GM19099 (cell line): ENCODE data around the gene LITAF.

ENCODE experiments used
- POLR2A ChIP-seq: IDR thresholded peaks from 3 replicates; pipeline ENCODE4 v1.6.1; 2011; ENCODE audit warnings: low read depth; ENCODE audit not compliant: insufficient read length; ENCODE audit errors: extremely low read depth

Gene LITAF

GRCh38 chr16:11610580-11610979 is 23.9 kb upstream of the LITAF start:
- TF ChIP-seq POLR2A: no peak

GRCh38 chr16:11610121-11610505 is 23.4 kb upstream of the LITAF start:
- no peak for TF ChIP-seq POLR2A

GRCh38 chr16:11609474-11610120 is 22.9 kb upstream of the LITAF start:
- TF ChIP-seq POLR2A: no peak

GRCh38 chr16:11605891-11606290 is 19.2 kb upstream of the LITAF start:
- no peak for TF ChIP-seq POLR2A

GRCh38 chr16:11605564-11605886 is 18.8 kb upstream of the LITAF start:
- no peak for TF ChIP-seq POLR2A

GRCh38 chr16:11604783-11605563 is 18.3 kb upstream of the LITAF start:
- TF ChIP-seq POLR2A: no peak

GRCh38 chr16:11603331-11603750 is 16.6 kb upstream of the LITAF start:
- TF ChIP-seq POLR2A: no peak

GRCh38 chr16:11602321-11602720 is 15.6 kb upstream of the LITAF start:
- no peak for TF ChIP-seq POLR2A

GRCh38 chr16:11601911-11602310 is 15.2 kb upstream of the LITAF start:
- TF ChIP-seq POLR2A: no peak

- TF ChIP-seq POLR2A: no peak
Observed at GRCh38 chr16:11601425-11601824, 14.7 kb upstream of the LITAF start.

- TF ChIP-seq POLR2A: no peak
Observed at GRCh38 chr16:11599579-11599978, 12.9 kb upstream of the LITAF start.

GRCh38 chr16:11597235-11598095 is 10.7 kb upstream of the LITAF start:
- no peak for TF ChIP-seq POLR2A

GRCh38 chr16:11596572-11597226 is 10.0 kb upstream of the LITAF start:
- TF ChIP-seq POLR2A: no peak

- no peak for TF ChIP-seq POLR2A
Observed at GRCh38 chr16:11593581-11593980, 6.9 kb upstream of the LITAF start.

GRCh38 chr16:11589198-11589550 is 2.5 kb upstream of the LITAF start:
- TF ChIP-seq POLR2A: no peak
